NB4 (cell line): ENCODE data around the gene BLTP3B.

Experiments
- CTCF ChIP-seq: IDR thresholded peaks from one replicate; pipeline ENCODE4 v1.5.1; 2012; ENCODE audit warnings: low read depth, low read length
- MAX ChIP-seq: IDR thresholded peaks from 2 replicates; pipeline ENCODE4 v1.6.1; 2011; ENCODE audit warnings: low read depth, low read length
- POLR2A ChIP-seq: IDR thresholded peaks from 2 replicates; pipeline ENCODE4 v1.6.1; 2011; ENCODE audit warnings: mild to moderate bottlenecking; ENCODE audit not compliant: insufficient read length; ENCODE audit errors: extremely low read depth

GRCh38 chr12:100142851-100143559 is at the start of gene BLTP3B:
- no peak for TF ChIP-seq CTCF
- no peak for TF ChIP-seq MAX
- TF ChIP-seq POLR2A = no peak
